HG03520 (cell line): ENCODE data around the gene TEF.

Source experiments
- ATAC-seq: cut with Tn5 transposase; IDR thresholded peaks from one replicate; pipeline ENCODE4 v1.9.1; 2021; ENCODE audit warnings: mild to moderate bottlenecking, moderate library complexity; ENCODE audit not compliant: unreplicated experiment

TEF gene

GRCh38 chr22:41353862-41354575 is 27.7 kb upstream of the TEF start:
- ATAC-seq, result no peak

GRCh38 chr22:41354979-41355378 is 26.8 kb upstream of the TEF start:
- ATAC-seq, result no peak

- ATAC-seq, result no peak
Measured at GRCh38 chr22:41355895-41356294, 25.8 kb upstream of the TEF start.

- ATAC-seq, result no peak
Measured at GRCh38 chr22:41356430-41357028, 25.2 kb upstream of the TEF start.

- ATAC-seq, result no peak
Measured at GRCh38 chr22:41357191-41357590, 24.6 kb upstream of the TEF start.

GRCh38 chr22:41358927-41359326 is 22.8 kb upstream of the TEF start:
- ATAC-seq, result no peak

- ATAC-seq, result no peak
Measured at GRCh38 chr22:41359376-41359775, 22.4 kb upstream of the TEF start.

- ATAC-seq, result no peak
Measured at GRCh38 chr22:41360126-41360525, 21.6 kb upstream of the TEF start.

GRCh38 chr22:41361716-41362310 is 19.9 kb upstream of the TEF start:
- ATAC-seq, result no peak

GRCh38 chr22:41362615-41363014 is 19.1 kb upstream of the TEF start:
- no peak for ATAC-seq

- ATAC-seq, result no peak
Measured at GRCh38 chr22:41364233-41364632, 17.5 kb upstream of the TEF start.

GRCh38 chr22:41364955-41365354 is 16.8 kb upstream of the TEF start:
- no peak for ATAC-seq

- no peak for ATAC-seq
Measured at GRCh38 chr22:41365425-41365824, 16.3 kb upstream of the TEF start.

GRCh38 chr22:41366323-41367029 is 15.3 kb upstream of the TEF start:
- no peak for ATAC-seq

- no peak for ATAC-seq
Measured at GRCh38 chr22:41367039-41367679, 14.6 kb upstream of the TEF start.

GRCh38 chr22:41367680-41368542 is 13.8 kb upstream of the TEF start:
- ATAC-seq, result no peak

- ATAC-seq, result no peak
Measured at GRCh38 chr22:41368543-41369423, 13.0 kb upstream of the TEF start.

- no peak for ATAC-seq
Measured at GRCh38 chr22:41369424-41369745, 12.4 kb upstream of the TEF start.

- ATAC-seq, result no peak
Measured at GRCh38 chr22:41369837-41370236, 11.9 kb upstream of the TEF start.

- no peak for ATAC-seq
Measured at GRCh38 chr22:41377846-41378245, 3.9 kb upstream of the TEF start.
